GM12892 (cell line): ENCODE results near the gene TMEM119.

Experiments
- POLR2A ChIP-seq: IDR thresholded peaks from 2 replicates; pipeline ENCODE4 v1.6.1; 2011; ENCODE audit warnings: low read depth, low read length, control low read depth
- TAF1 ChIP-seq: IDR thresholded peaks from 2 replicates; pipeline ENCODE4 v1.6.1; 2011; ENCODE audit warnings: low read depth, mild to moderate bottlenecking, control low read depth, low read length, borderline replicate concordance

DNA sequence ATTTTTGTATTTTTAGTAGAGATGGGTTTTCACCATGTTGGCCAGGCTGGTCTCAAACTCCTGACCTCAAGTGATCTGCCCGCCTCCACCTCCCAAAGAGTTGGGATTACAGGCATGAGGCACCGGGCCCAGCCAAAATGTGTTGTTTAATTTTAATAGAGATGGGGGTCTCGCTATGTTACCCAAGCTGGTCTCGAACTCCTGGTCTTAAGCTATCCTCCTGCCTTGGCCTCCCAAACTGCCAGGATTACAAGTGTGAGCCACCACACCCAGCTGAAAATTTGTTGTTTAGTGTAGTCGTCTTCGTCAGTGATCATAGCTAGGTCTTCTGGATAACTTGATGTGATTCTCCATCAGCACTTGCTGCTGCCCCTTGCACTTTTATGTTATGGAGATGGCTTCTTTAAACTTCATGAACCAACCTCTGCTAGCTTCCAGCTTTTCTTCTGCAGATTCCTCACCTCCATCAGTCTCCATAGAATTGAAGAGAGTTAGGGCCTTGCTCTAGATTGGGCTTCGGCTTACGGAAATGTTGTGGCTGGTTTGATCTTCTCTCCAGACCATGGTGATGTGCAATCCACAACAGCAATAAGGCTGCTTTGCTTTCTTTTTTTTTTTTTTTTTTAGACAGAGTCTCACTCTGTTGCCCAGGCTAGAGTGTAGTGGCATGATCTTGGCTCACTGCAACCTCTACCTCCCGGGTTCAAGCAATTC is 22.5 kb downstream of the TMEM119 start:
- no peak for TF ChIP-seq POLR2A
- TF ChIP-seq TAF1: no peak
